ENCODE data around the gene OR3A1.

DNA sequence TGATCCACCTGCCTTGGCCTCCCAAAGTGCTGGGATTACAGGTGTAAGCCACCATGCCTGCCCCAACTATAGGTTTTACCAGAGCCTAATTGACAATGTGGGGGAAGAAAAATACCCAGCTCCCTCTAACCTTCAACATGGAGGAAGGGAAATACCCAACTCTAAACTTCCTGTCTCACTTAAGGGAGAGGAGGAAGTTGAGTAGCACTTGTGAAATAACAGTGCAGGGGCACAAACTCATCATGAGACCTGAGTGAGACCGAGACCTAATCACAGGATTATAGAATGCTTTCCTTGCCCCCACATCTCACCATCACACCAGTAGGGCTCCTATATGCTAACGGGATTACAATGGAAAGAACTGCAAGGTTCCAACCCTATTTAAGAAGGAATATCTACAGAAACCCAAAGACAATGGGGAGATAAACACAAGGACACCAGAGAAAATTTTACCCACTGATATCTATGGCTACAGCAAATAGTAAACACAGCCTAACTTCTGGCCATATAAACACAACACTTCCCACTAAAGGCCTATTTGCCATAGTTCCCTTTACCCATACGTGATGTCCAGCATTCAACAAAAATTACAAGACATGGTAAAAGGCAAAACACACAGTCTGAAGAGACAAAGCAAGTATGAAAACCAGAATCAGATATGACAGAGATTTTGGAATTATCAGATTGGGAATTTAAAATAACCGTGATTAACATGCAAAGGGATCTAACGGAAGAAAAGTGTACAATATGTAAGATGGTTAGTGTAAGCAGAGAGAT, 26.9 kb downstream of the OR3A1 start:
- TF ChIP-seq, protein P1, sequence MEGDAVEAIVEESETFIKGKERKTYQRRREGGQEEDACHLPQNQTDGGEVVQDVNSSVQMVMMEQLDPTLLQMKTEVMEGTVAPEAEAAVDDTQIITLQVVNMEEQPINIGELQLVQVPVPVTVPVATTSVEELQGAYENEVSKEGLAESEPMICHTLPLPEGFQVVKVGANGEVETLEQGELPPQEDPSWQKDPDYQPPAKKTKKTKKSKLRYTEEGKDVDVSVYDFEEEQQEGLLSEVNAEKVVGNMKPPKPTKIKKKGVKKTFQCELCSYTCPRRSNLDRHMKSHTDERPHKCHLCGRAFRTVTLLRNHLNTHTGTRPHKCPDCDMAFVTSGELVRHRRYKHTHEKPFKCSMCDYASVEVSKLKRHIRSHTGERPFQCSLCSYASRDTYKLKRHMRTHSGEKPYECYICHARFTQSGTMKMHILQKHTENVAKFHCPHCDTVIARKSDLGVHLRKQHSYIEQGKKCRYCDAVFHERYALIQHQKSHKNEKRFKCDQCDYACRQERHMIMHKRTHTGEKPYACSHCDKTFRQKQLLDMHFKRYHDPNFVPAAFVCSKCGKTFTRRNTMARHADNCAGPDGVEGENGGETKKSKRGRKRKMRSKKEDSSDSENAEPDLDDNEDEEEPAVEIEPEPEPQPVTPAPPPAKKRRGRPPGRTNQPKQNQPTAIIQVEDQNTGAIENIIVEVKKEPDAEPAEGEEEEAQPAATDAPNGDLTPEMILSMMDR (conservative IDR thresholded peaks at IDR 0.05; ENCODE audit: low read depth, low read length) = no peak
- TF ChIP-seq EZH2 (IDR thresholded peaks at IDR 0.05; ENCODE audit: borderline replicate concordance, low read depth, low read length, poor library complexity, severe bottlenecking) = no peak

Data from A673 (cell line).